Measurements from ENCODE around the gene GRK5. TPM values are rescaled to one million over a fixed set of nuclear protein-coding genes. Genes with fewer than 3 reads are reported as not detected.
"Not testable (repeated sequence)": the region's sequence is repeated elsewhere in the genome, so short reads cannot be mapped to it uniquely, and the experiment has no call there.

Gene GRK5
- total RNA-seq, 1 experiment from 2014 or later = 4.8 TPM

GRCh38 chr10:119238577-119238976 lies 31.2 kb downstream of the GRK5 start:
- DNase-seq (ENCODE audit: low read depth, low spot score) = no peak
- in situ Hi-C loops (cut with HindIII; ENCODE audit: low pct_unique_long_range_greater_than_20kb, low sequenced_read_pairs) = no loop called here

- in situ Hi-C loops (cut with HindIII; ENCODE audit: low pct_unique_long_range_greater_than_20kb, low sequenced_read_pairs); DNase-seq (ENCODE audit: low read depth, low spot score): not testable (repeated sequence)
Measured at GRCh38 chr10:119239015-119239414, 31.6 kb downstream of the GRK5 start.

- DNase-seq (ENCODE audit: low read depth, low spot score); in situ Hi-C loops (cut with HindIII; ENCODE audit: low pct_unique_long_range_greater_than_20kb, low sequenced_read_pairs): not testable (repeated sequence)
Measured at GRCh38 chr10:119239630-119240029, 32.3 kb downstream of the GRK5 start.

- DNase-seq (ENCODE audit: low read depth, low spot score) = no peak
- in situ Hi-C loops (cut with HindIII; ENCODE audit: low pct_unique_long_range_greater_than_20kb, low sequenced_read_pairs) = no loop called here
Measured at GRCh38 chr10:119241066-119241465, 33.7 kb downstream of the GRK5 start.

- in situ Hi-C loops (cut with HindIII; ENCODE audit: low pct_unique_long_range_greater_than_20kb, low sequenced_read_pairs) = no loop called here
- DNase-seq (ENCODE audit: low read depth, low spot score) = no peak
Measured at GRCh38 chr10:119242186-119242585, 34.8 kb downstream of the GRK5 start.

GRCh38 chr10:119243488-119243887 lies 36.1 kb downstream of the GRK5 start:
- peak; percentile 6 for DNase-seq (ENCODE audit: low read depth, low spot score)
- in situ Hi-C loops (cut with HindIII; ENCODE audit: low pct_unique_long_range_greater_than_20kb, low sequenced_read_pairs) = no loop called here

GRCh38 chr10:119243967-119244366 lies 36.6 kb downstream of the GRK5 start:
- in situ Hi-C loops (cut with HindIII; ENCODE audit: low pct_unique_long_range_greater_than_20kb, low sequenced_read_pairs) = no loop called here
- no peak for DNase-seq (ENCODE audit: low read depth, low spot score)

GRCh38 chr10:119245272-119245671 lies 37.9 kb downstream of the GRK5 start:
- in situ Hi-C loops (cut with HindIII; ENCODE audit: low pct_unique_long_range_greater_than_20kb, low sequenced_read_pairs) = no loop called here
- DNase-seq (ENCODE audit: low read depth, low spot score) = no peak

- in situ Hi-C loops (cut with HindIII; ENCODE audit: low pct_unique_long_range_greater_than_20kb, low sequenced_read_pairs) = no loop called here
Measured at GRCh38 chr10:119246862-119247549, 39.6 kb downstream of the GRK5 start.

GRCh38 chr10:119247550-119247894 lies 40.2 kb downstream of the GRK5 start:
- in situ Hi-C loops (cut with HindIII; ENCODE audit: low pct_unique_long_range_greater_than_20kb, low sequenced_read_pairs) = no loop called here
- no peak for DNase-seq (ENCODE audit: low read depth, low spot score)

More at GRCh38 chr10:119246862-119247549, 39.6 kb downstream of the GRK5 start:
- DNase-seq (ENCODE audit: low read depth, low spot score) = no peak

- in situ Hi-C loops (cut with HindIII; ENCODE audit: low pct_unique_long_range_greater_than_20kb, low sequenced_read_pairs) = no loop called here
- no peak for DNase-seq (ENCODE audit: low read depth, low spot score)
Measured at GRCh38 chr10:119248184-119248583, 40.8 kb downstream of the GRK5 start.

- DNase-seq (ENCODE audit: low read depth, low spot score) = no peak
- in situ Hi-C loops (cut with HindIII; ENCODE audit: low pct_unique_long_range_greater_than_20kb, low sequenced_read_pairs) = no loop called here
Measured at GRCh38 chr10:119248681-119249080, 41.3 kb downstream of the GRK5 start.

- DNase-seq (ENCODE audit: low read depth, low spot score) = no peak
- in situ Hi-C loops (cut with HindIII; ENCODE audit: low pct_unique_long_range_greater_than_20kb, low sequenced_read_pairs) = no loop called here
Measured at GRCh38 chr10:119250641-119251314, 43.4 kb downstream of the GRK5 start.

GRCh38 chr10:119251315-119251708 lies 43.9 kb downstream of the GRK5 start:
- no peak for DNase-seq (ENCODE audit: low read depth, low spot score)
- in situ Hi-C loops (cut with HindIII; ENCODE audit: low pct_unique_long_range_greater_than_20kb, low sequenced_read_pairs) = no loop called here

GRCh38 chr10:119252051-119252465 lies 44.7 kb downstream of the GRK5 start:
- in situ Hi-C loops (cut with HindIII; ENCODE audit: low pct_unique_long_range_greater_than_20kb, low sequenced_read_pairs) = no loop called here
- no peak for DNase-seq (ENCODE audit: low read depth, low spot score)

GRCh38 chr10:119252470-119253151 lies 45.2 kb downstream of the GRK5 start:
- in situ Hi-C loops (cut with HindIII; ENCODE audit: low pct_unique_long_range_greater_than_20kb, low sequenced_read_pairs) = no loop called here

GRCh38 chr10:119253433-119254174 lies 46.2 kb downstream of the GRK5 start:
- in situ Hi-C loops (cut with HindIII; ENCODE audit: low pct_unique_long_range_greater_than_20kb, low sequenced_read_pairs) = no loop called here
- no peak for DNase-seq (ENCODE audit: low read depth, low spot score)

More at GRCh38 chr10:119252470-119253151, 45.2 kb downstream of the GRK5 start:
- DNase-seq (ENCODE audit: low read depth, low spot score) = no peak

GRCh38 chr10:119254335-119254734 lies 47.0 kb downstream of the GRK5 start:
- DNase-seq (ENCODE audit: low read depth, low spot score) = no peak

More at GRCh38 chr10:119254335-119254734, 47.0 kb downstream of the GRK5 start:
- in situ Hi-C loops (cut with HindIII; ENCODE audit: low pct_unique_long_range_greater_than_20kb, low sequenced_read_pairs) = no loop called here

Measured in SK-MEL-5 (cell line).